ENCODE data around the gene DHCR24. TPM values are rescaled to one million over a fixed set of nuclear protein-coding genes. Genes with fewer than 3 reads are reported as not detected.

The DHCR24 gene
- total RNA-seq, 1 donor from 2014 or later = 55.8 TPM

- DNase-seq (ENCODE audit: low read depth in 2 of 2) = no peak
Measured at GRCh38 chr1:54846716-54847284, 40.2 kb downstream of the DHCR24 start.

- no peak for DNase-seq (ENCODE audit: low read depth in 2 of 2)
Measured at GRCh38 chr1:54846301-54846700, 40.7 kb downstream of the DHCR24 start.

- DNase-seq (ENCODE audit: low read depth in 2 of 2) = no peak
Measured at GRCh38 chr1:54845772-54846171, 41.2 kb downstream of the DHCR24 start.

GRCh38 chr1:54844564-54844963 is 42.4 kb downstream of the DHCR24 start:
- DNase-seq (ENCODE audit: low read depth in 2 of 2) = no peak

GRCh38 chr1:54843449-54843848 is 43.5 kb downstream of the DHCR24 start:
- DNase-seq (ENCODE audit: low read depth in 2 of 2) = no peak

- no peak for DNase-seq (ENCODE audit: low read depth in 2 of 2)
Measured at GRCh38 chr1:54842963-54843362, 44.0 kb downstream of the DHCR24 start.

- DNase-seq (ENCODE audit: low read depth in 2 of 2) = no peak
Measured at GRCh38 chr1:54842206-54842915, 44.6 kb downstream of the DHCR24 start.

GRCh38 chr1:54839824-54840223 is 47.2 kb downstream of the DHCR24 start:
- DNase-seq (ENCODE audit: low read depth in 2 of 2) = no peak

- no peak for DNase-seq (ENCODE audit: low read depth in 2 of 2)
Measured at GRCh38 chr1:54838565-54839180, 48.3 kb downstream of the DHCR24 start.

- no peak for DNase-seq (ENCODE audit: low read depth in 2 of 2)
Measured at GRCh38 chr1:54837002-54837853, 49.8 kb downstream of the DHCR24 start.

GRCh38 chr1:54836594-54836993 is 50.4 kb downstream of the DHCR24 start:
- DNase-seq (ENCODE audit: low read depth in 2 of 2) = no peak

- no peak for DNase-seq (ENCODE audit: low read depth in 2 of 2)
Measured at GRCh38 chr1:54835970-54836369, 51.0 kb downstream of the DHCR24 start.

GRCh38 chr1:54835131-54835898 is 51.7 kb downstream of the DHCR24 start:
- DNase-seq (ENCODE audit: low read depth in 2 of 2) = no peak

GRCh38 chr1:54834007-54834541 is 52.9 kb downstream of the DHCR24 start:
- DNase-seq (ENCODE audit: low read depth in 2 of 2) = no peak

- no peak for DNase-seq (ENCODE audit: low read depth in 2 of 2)
Measured at GRCh38 chr1:54833121-54833520, 53.9 kb downstream of the DHCR24 start.

GRCh38 chr1:54826226-54826816 is 60.7 kb downstream of the DHCR24 start:
- no peak for DNase-seq (ENCODE audit: low read depth in 2 of 2)

GRCh38 chr1:54825696-54826095 is 61.3 kb downstream of the DHCR24 start:
- DNase-seq (ENCODE audit: low read depth in 2 of 2) = no peak

GRCh38 chr1:54823670-54824069 is 63.3 kb downstream of the DHCR24 start:
- no peak for DNase-seq (ENCODE audit: low read depth in 2 of 2)

- DNase-seq (ENCODE audit: low read depth in 2 of 2) = no peak
Measured at GRCh38 chr1:54819733-54820132, 67.3 kb downstream of the DHCR24 start.

- DNase-seq (ENCODE audit: low read depth in 2 of 2) = no peak
Measured at GRCh38 chr1:54819195-54819536, 67.8 kb downstream of the DHCR24 start.
